NCI-H187 treated with DMSO at 0.1 percent for 48 hours (cell line): Measurements from ENCODE around the gene LRP2BP.
"Not testable (repeated sequence)": the region's sequence is repeated elsewhere in the genome, so short reads cannot be mapped to it uniquely, and the experiment has no call there.

Source experiments
- DNase-seq: peaks from one replicate; lab custom pipeline; 2025; lab: John Stamatoyannopoulos, UW

Gene LRP2BP

DNA sequence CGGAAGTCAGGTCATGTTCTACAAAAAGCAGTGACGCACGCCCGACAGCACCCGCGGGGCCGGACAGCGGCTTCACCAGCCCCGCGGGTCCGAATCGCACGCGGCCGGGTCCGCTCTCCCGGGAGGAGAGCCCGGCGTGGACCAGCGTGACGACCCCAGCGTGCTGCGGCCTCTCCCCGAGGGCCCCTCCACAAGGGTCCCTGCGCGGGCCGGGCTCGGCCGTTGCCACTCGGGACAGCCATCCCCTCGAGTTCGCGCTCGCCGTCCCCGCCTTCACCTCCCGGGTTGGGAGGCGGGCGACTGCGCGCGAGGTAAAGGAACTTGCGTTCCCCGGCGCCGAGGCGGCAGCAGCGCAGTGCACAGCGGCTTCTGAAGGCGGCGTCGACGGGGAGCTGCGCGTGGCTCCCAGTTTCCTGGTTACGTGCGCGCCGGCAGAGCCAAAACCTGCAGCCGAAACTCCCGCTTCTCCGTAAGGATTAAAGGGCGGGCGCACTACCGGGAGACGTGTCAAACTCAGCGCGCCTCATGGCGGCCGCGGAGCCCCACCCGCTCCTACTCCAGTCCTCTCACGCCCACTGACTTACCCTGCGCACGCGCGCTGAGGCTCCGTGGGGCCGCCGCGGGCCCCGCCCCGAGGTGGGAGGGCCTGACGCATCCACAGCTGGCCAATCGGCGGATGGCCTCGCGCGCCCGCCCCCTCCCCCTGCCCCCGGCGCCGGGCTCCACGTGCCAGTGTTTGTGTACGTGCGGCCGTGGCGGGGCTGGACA, 416 bp upstream of the LRP2BP start:
- DNase-seq = peak; percentile 55

- no peak for DNase-seq
Measured at GRCh38 chr4:185394568-185395237, 1.0 kb downstream of the LRP2BP start.

DNA sequence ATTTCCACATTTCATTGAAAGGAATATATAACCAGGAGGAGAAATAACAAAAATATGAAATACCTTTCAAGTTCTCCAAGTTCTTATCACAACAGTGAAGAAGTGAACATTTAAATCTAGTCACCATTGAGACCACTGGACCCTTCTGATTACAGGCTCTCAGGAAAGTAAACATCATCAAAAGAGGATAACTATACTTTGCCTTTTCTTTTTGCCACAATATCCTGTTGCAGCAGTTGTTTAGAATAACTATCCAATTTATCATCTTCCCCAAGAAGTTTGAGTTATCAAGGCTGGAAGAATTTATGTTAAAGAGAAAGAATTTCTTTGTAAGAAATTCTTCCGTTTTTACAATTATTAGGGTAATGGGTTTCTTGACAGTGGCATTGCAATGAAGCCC, 3.6 kb downstream of the LRP2BP start:
- no peak for DNase-seq

GRCh38 chr4:185390941-185391340, 4.8 kb downstream of the LRP2BP start:
- no peak for DNase-seq

DNA sequence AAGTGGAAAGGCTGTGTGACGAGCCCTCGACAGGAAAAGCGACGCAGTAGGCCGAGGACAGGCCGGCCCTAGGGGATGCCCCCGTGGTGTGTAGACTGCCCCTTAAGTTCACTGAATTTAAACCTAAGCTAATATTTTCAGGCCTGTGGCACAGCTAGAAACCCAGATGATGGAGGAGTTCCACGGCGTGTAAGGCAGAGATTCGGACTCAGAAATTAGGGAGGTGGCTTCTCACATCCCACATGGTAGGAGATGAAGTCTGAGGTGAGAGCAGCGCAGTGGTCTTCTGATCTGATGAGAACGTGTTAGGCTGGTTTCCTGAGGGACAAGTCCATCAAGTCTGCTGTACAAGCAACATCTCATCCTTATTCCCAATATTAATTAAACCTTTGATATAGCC, 7.8 kb downstream of the LRP2BP start:
- DNase-seq = no peak

DNA sequence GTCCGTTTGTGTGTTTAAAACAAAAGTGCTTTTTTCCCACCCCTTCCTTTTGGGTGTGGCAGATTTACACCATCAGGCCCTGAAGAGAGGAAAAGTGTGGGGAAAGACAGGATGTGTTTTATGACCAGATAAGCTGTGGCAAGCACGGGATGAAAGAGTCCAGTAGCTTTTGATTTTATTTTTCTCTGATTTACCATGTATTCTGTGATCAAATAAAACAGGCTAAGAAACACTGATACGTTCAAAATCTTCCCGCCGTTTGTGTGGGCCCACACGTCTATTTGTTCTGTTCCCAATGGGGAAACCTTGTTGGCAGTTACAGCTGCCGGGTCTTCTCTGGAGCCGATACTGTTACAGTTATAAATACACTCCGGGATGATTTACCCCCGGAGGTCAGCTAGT, 10.8 kb downstream of the LRP2BP start:
- no peak for DNase-seq

DNA sequence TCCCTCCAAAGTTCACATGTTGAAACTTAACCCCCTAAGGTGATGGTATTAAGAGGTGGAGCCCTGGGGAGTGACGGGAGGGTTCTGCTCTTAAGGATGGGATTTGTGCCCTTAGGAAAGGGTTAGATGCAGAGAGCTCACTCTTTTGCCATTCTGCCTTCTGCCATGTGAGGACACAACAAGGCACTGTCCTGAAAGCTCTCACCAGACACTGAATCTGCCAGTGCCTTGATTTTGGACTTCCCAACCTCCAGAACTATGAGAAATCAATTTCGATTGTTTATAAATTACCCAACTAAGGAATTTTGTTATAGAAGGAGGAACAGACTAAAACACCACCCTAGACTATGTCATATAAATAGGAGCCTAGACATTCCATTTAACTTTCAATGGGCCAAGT, 11.7 kb downstream of the LRP2BP start:
- no peak for DNase-seq

GRCh38 chr4:185383451-185383850, 12.3 kb downstream of the LRP2BP start:
- DNase-seq = no peak

GRCh38 chr4:185382754-185383153, 13.0 kb downstream of the LRP2BP start:
- DNase-seq = no peak

- no peak for DNase-seq
Measured at GRCh38 chr4:185381288-185382196, 14.2 kb downstream of the LRP2BP start.

DNA sequence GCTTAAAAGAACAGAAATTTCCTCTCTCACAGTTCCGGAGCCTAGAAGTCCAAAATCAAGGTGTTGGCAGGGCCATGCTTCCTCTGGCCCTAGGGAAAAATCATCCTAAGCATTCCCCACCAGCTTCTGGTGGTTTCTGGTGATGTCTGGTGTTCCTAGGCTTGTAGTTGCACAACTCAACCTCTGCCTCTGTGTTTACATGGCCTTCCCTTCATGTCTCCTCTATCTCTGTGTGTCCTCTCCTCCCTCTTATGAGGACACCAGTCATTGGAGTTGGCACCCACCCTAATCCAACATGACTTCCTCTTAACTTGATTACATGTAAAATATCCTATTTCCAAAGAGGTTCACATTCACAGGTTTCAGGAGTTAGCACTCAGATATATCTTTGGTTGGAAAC, 15.4 kb downstream of the LRP2BP start:
- DNase-seq = no peak

DNA sequence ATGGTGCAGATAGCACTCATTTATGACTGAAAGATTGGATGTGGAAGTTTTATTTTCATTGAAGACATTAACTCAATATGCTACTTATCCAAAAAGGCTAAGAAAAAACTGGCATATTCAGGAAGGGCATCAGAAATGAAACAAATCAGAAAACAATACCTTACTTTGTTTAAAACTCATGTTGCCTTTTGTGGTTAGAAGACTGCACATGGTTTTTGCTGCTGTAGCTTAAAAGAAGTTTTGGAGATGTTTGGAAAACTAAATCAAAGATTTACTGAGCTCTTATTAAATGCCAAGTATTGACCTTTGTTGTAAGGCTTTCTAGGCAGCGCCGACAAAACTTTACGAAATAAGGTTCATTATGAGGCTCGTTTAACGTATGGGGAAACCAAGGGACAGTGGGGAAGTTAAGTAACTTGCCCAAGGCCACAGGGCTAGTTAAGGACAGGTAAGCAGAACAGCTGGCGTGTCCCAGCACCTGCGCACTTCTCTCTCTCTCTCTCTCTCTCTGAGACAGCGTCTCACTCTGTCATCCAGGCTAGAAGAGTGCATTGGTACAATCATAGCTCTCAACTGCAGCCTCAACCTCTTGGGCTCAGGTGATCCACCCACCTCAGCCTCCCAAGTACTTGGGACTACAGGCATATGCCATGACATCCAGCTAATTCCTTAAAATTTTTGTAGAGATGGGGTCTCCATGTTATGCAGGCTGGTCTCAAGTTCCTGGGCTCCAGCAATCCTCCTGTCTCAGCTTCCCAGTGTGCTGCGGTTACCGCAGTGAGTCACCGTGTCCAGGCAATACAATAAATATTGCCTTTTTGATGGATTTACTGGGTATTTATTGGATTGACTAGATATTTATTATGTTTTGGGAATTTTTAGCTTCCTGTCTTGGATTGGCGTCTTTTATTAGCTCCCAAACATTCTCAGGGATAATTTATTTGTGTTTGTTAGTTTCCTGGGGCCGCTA, 16.1 kb downstream of the LRP2BP start:
- DNase-seq = no peak

- DNase-seq = no peak
Measured at GRCh38 chr4:185378264-185378663, 17.5 kb downstream of the LRP2BP start.

GRCh38 chr4:185374573-185374972, 21.2 kb downstream of the LRP2BP start:
- DNase-seq = no peak

DNA sequence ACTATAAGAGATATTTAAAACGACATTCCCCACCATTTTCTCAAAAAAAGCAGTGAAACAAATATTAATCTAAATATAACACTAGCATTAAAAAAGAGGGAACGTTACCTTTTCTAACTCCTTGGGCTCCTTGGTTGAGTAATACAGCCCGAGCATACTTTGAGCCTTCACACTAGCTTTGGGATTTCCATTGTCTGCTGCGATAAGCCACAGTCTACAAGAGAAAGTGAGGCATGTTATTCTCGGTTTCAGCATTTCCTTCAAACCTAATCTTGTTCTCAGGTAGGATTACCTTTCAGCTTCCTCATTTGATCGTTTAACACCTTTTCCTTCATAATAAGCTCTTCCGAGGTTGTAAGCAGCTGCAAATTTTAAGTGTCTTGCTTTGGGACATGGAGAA, 21.7 kb downstream of the LRP2BP start:
- no peak for DNase-seq

DNA sequence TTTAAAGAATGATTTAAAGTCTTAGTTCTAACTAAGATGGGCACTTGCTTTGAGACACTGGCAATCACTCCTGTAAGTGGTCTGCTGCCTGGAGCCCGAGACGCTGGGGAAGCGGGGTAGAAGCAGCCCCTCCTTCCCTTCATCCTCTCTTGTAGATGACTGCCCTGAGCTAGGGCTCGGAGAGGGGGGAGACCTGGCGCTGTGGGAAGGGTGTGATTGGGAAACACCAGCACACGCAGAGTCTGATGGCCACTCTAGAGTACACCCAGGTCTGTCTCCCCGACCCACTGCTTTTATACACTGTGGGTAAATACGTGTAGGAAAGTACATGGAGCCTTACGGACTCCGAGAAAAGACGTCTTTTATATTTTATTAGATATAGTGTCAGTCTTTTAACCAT, 24.0 kb downstream of the LRP2BP start:
- no peak for DNase-seq

DNA sequence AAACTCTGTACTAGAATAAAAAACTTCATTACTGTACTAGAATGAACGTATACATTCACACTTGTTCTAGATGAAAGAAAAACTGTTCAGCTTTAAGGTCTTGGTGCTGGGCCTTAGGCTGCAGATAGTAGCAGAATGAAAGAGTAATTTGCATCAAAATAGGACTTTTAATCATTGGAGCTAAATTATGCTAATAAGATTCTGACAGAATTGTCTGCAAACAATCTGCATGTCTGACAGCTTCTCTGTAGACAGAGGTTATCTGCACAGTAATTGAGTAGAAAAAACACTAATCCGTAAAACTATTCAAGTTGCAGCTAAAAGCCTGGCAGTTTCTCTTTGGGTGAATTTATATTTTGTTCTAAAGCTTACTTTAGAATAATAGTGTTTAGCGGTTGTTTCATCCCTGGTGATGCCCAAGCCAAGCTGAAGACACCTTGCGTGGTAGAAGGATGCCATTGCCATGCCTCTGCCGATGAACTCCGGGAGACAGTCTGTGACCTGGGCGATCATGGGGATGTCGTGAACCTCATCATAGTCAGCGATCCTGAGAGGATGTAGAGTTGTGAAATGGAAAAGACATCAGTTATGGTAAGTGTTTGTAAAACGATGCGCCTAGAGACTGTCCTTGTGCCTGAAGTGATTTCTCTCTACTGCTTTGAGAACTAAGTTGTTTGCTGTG, 25.3 kb downstream of the LRP2BP start:
- DNase-seq = no peak

DNA sequence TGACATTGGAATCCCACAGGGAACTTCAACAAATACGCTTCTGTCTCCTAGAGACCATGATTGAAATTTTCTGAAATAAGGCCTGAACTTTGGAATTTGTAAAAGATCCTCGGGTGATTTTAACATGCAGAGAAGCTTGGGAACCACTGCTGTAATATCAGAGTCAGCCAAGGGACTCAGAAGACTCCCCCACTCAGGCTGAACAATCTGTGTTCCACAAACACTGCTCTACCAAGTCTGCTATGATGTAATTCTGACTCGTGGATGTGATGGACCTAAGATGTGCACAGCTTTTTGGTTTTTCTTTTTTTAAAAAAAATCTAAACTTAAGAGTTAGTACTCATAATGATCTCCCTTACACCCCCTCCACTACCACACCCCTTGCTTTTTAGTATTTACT, 26.0 kb downstream of the LRP2BP start:
- no peak for DNase-seq

- no peak for DNase-seq
Measured at GRCh38 chr4:185364886-185365285, 30.8 kb downstream of the LRP2BP start.

GRCh38 chr4:185363251-185363650, 32.5 kb downstream of the LRP2BP start:
- DNase-seq = no peak

- DNase-seq = not testable (repeated sequence)
Measured at GRCh38 chr4:185362570-185362969, 33.2 kb downstream of the LRP2BP start.
